Activated T-cell treated with anti-CD3 and anti-CD28 coated beads, Interleukin-2, amount 50 U/mL, for 4 hours (primary cell): ENCODE results near the gene MAST4. TPM values are rescaled to one million over a fixed set of nuclear protein-coding genes. Genes with fewer than 3 reads are reported as not detected.
A peak's percentile ranks its signal among the peaks of the same experiment; 100 is the strongest.
"Not testable (repeated sequence)": the region's sequence is repeated elsewhere in the genome, so short reads cannot be mapped to it uniquely, and the experiment has no call there.

ENCODE experiments used
- ATAC-seq, 2 donors: fragments of 200-7000 bp; cut with Tn5 transposase; one replicate each; pipeline ENCODE4 v1.10.0; 2021
- DNase-seq: peaks from one replicate; pipeline ENCODE4 v3.0.0-alpha.2; 2020
- H3K27me3 Mint-ChIP-seq: one replicate; pipeline ENCODE4 v1.8.0; 2021; ENCODE audit warnings: low read depth, mixed read lengths
- H3K36me3 Mint-ChIP-seq: one replicate; pipeline ENCODE4 v1.8.0; 2022; ENCODE audit warnings: mixed read lengths; ENCODE audit not compliant: insufficient read depth
- H3K4me1 Mint-ChIP-seq: one replicate; pipeline ENCODE4 v1.8.0; 2021; ENCODE audit warnings: low read depth, mixed read lengths
- H3K4me3 Mint-ChIP-seq: one replicate; pipeline ENCODE4 v1.8.0; 2021; ENCODE audit warnings: mild to moderate bottlenecking, moderate library complexity, mixed read lengths
- H3K9me3 Mint-ChIP-seq: one replicate; pipeline ENCODE4 v1.8.0; 2021; ENCODE audit warnings: mixed read lengths
- total RNA-seq, 3 donors: library from RNA; stranded (reverse); gene quantifications; one replicate each; pipeline ENCODE4 v1.2.1, GENCODE V29; 2021

MAST4 gene
- total RNA-seq, 3 donors from 2014 or later = 9.5 to 16.5 (median 15.5) TPM

DNA sequence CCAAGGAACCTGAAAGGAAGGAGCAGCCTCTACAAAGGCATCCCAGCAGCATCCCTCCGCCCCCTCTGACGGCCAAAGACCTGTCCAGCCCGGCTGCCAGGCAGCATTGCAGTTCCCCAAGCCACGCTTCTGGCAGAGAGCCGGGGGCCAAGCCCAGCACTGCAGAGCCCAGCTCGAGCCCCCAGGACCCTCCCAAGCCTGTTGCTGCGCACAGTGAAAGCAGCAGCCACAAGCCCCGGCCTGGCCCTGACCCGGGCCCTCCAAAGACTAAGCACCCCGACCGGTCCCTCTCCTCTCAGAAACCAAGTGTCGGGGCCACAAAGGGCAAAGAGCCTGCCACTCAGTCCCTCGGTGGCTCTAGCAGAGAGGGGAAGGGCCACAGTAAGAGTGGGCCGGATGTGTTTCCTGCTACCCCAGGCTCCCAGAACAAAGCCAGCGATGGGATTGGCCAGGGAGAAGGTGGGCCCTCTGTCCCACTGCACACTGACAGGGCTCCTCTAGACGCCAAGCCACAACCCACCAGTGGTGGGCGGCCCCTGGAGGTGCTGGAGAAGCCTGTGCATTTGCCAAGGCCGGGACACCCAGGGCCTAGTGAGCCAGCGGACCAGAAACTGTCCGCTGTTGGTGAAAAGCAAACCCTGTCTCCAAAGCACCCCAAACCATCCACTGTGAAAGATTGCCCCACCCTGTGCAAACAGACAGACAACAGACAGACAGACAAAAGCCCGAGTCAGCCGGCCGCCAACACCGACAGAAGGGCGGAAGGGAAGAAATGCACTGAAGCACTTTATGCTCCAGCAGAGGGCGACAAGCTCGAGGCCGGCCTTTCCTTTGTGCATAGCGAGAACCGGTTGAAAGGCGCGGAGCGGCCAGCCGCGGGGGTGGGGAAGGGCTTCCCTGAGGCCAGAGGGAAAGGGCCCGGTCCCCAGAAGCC lies 569.6 kb downstream of the MAST4 start:
- peaks cover 76% of the 10 kb centered on the region for H3K4me1 Mint-ChIP-seq
- peak overlapping the region; percentile 82 for H3K4me3 Mint-ChIP-seq
- H3K9me3 Mint-ChIP-seq = no peaks in the 10 kb centered on the region
- H3K36me3 Mint-ChIP-seq = peaks cover 25% of the 10 kb centered on the region
- H3K27me3 Mint-ChIP-seq = no peaks in the 10 kb centered on the region
- peak; percentile 65 for DNase-seq
- ATAC-seq = peak; percentile 79 to 82

DNA sequence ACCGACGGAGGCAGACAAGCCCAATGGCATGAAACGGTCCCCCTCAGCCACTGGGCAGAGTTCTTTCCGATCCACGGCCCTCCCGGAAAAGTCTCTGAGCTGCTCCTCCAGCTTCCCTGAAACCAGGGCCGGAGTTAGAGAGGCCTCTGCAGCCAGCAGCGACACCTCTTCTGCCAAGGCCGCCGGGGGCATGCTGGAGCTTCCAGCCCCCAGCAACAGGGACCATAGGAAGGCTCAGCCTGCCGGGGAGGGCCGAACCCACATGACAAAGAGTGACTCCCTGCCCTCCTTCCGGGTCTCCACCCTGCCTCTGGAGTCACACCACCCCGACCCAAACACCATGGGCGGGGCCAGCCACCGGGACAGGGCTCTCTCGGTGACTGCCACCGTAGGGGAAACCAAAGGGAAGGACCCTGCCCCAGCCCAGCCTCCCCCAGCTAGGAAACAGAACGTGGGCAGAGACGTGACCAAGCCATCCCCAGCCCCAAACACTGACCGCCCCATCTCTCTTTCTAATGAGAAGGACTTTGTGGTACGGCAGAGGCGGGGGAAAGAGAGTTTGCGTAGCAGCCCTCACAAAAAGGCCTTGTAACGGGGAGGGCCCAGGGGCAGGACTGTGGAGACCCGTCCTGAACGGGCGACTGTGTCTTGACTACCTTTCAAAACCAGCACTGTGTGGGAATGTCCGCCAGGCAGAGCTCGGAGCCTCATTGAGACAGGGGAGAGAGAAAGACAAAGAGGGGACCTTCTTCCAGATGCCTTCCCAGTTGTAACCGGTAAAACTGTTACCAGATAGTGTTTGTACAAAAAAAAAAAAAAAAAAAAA lies 570.5 kb downstream of the MAST4 start:
- peak; percentile 54 for DNase-seq
- peaks cover 67% of the 10 kb centered on the region for H3K4me1 Mint-ChIP-seq
- H3K9me3 Mint-ChIP-seq = no peaks in the 10 kb centered on the region
- ATAC-seq = peak; percentile 75 to 79
- peaks cover 25% of the 10 kb centered on the region for H3K36me3 Mint-ChIP-seq
- peak overlapping the region; percentile 82 for H3K4me3 Mint-ChIP-seq
- no peaks in the 10 kb centered on the region for H3K27me3 Mint-ChIP-seq

DNA sequence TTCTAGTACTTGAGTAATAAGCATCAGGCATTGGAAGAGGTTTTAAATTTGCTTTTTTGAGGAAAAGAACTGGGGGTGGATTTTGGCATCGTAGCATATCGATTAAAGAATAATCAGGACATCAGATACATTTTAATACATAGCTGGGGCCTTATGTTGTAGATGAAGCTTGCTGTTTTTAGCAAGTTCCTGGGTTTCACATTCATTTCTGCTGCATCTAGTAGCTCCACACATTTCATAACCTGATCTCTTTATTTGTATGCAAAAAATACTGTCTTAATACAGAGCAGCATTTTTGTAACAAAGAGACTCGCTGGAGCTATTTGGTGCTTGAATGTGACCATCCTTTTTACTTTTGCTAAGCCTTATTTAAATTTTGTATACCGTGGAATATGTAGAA lies 571.9 kb downstream of the MAST4 start:
- H3K27me3 Mint-ChIP-seq = no peaks in the 10 kb centered on the region
- peaks cover 53% of the 10 kb centered on the region for H3K4me1 Mint-ChIP-seq
- peaks cover 17% of the 10 kb centered on the region for H3K36me3 Mint-ChIP-seq
- H3K9me3 Mint-ChIP-seq = no peaks in the 10 kb centered on the region
- H3K4me3 Mint-ChIP-seq = peak overlapping the region; percentile 42
- DNase-seq (no peak), ATAC-seq (no peak)

DNA sequence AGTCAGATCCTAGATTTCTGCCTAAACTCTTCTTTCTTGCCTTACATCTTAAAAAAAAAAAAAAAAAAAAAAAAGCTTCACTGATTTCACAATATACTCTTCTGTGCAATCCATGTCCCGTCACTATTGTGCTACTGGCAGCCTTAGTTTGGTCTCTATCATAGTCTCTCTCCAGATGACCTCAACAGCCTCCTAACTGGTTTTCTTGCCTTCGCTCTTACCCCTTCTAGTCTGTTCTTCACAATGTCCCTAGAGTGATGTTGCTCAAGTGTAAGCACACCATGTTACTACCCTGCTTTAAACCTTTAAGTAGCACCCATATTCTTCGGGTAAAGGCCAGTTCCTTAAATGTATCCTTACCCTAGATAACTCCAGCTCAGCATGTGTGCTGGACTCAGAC lies 574.6 kb downstream of the MAST4 start:
- H3K4me1 Mint-ChIP-seq = peaks cover 32% of the 10 kb centered on the region

DNA sequence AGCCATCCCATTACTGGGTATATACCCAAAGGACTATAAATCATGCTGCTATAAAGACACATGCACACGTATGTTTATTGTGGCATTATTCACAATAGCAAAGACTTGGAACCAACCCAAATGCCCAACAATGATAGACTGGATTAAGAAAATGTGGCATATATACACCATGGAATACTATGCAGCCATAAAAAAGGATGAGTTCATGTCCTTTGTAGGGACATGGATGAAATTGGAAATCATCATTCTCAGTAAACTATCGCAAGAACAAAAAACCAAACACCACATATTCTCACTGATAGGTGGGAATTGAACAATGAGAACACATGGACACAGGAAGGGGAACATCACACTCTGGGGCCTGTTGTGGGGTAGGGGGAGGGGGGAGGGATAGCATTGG lies 577.2 kb downstream of the MAST4 start:
- not testable (repeated sequence) for H3K36me3 Mint-ChIP-seq, H3K27me3 Mint-ChIP-seq, H3K4me3 Mint-ChIP-seq, DNase-seq, ATAC-seq
- H3K9me3 Mint-ChIP-seq = peaks cover 27% of the 10 kb centered on the region
- H3K4me1 Mint-ChIP-seq = peaks cover 18% of the 10 kb centered on the region

More for the DNA sequence above, 574.6 kb downstream of the MAST4 start:
- Mint-ChIP-seq H3K4me3 (no peak overlapping the region), H3K36me3 (peaks cover 8% of the 10 kb centered on the region), H3K9me3 (peaks cover 8% of the 10 kb centered on the region), H3K27me3 (no peaks in the 10 kb centered on the region)
- ATAC-seq (no peak), DNase-seq (no peak)

DNA sequence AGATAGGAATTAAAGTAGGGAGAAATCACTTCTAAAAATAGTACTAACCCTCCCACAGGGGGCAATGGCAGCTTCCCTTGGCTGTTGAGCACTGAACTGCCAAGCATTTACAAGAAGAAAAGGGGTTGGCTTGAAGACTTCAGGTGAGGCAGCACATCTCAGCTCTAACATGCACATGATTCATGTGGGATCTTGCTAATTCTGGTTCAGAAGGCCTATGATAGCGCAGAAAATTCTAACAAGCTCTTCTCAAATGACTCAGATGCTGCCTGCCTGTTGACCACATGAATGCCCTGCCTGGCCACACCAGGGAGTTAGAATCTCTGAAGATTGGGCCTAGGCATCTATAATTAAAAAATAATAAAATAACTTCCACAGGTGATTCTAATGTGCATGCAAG lies 577.8 kb downstream of the MAST4 start:
- Mint-ChIP-seq H3K36me3 (peaks cover 10% of the 10 kb centered on the region), H3K4me1 (peaks cover 14% of the 10 kb centered on the region), H3K27me3 (no peaks in the 10 kb centered on the region), H3K4me3 (no peak overlapping the region), H3K9me3 (peaks cover 30% of the 10 kb centered on the region)
- DNase-seq = no peak
- ATAC-seq = no peak

DNA sequence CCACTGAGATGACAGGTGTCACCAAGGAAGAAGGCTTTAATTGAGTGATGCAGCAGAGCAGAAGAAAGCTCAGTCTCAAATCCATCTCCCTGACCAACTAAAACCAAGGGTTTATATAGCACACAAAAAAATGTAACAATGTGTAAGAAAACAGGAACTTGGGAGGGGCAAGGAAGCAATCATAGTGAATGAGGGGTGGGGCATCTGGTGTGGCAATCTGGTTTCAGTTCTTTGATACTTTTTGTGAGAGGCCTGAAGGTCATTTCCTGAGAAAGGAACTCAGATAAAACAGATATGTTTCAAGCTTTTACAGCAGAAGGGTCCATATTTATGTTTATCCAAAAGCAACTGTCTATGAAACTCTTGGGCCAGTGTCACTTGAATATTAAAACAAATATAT lies 580.7 kb downstream of the MAST4 start:
- no peak for ATAC-seq

DNA sequence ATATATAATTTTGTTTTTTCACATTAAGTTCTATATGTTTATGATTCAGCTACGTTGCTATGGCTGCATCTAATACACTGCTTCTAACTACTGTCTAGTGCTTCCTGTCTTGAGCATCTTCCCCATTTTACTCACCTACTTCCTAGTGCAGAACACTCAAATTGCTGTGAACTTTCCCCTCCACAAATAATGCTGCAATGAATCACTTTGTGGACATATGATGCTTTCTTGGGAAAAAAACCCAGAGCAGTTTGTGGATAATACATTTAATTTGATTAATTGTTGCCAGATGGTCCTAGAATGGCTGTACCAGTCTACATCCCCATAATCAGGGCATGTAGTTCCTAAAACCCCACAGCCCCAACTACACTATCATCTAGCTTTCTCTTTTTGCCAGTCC lies 581.9 kb downstream of the MAST4 start:
- Mint-ChIP-seq H3K9me3 (peaks cover 30% of the 10 kb centered on the region), H3K27me3 (no peaks in the 10 kb centered on the region), H3K4me3 (no peak overlapping the region), H3K4me1 (peaks cover 45% of the 10 kb centered on the region), H3K36me3 (peaks cover 10% of the 10 kb centered on the region)
- DNase-seq (no peak), ATAC-seq (no peak)

More for the DNA sequence above, 580.7 kb downstream of the MAST4 start:
- H3K4me1 Mint-ChIP-seq = peaks cover 35% of the 10 kb centered on the region
- no peaks in the 10 kb centered on the region for H3K27me3 Mint-ChIP-seq
- H3K9me3 Mint-ChIP-seq = peaks cover 30% of the 10 kb centered on the region
- H3K4me3 Mint-ChIP-seq = no peak overlapping the region
- DNase-seq = no peak
- peaks cover 10% of the 10 kb centered on the region for H3K36me3 Mint-ChIP-seq

DNA sequence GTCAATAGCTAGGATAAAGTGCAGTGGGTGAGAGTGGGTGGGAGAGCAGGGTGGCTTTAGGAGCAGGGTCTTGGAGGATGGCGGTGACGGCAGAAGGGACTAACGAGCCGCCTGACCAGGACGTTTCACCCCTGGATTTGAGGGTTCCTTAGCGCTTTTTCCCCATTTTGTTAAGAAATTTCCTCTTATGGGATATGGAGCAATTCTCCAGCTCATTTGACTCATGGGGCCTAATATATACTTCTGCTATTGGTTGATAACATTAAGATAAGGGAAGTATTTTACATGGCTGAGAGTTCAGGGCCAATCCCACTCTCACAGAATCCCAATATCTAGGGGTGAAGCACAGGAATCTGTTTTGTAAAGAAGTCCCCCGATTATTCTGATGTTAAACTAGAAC lies 582.8 kb downstream of the MAST4 start:
- Mint-ChIP-seq H3K36me3 (peaks cover 10% of the 10 kb centered on the region), H3K4me3 (no peak overlapping the region), H3K9me3 (peaks cover 30% of the 10 kb centered on the region), H3K4me1 (peaks cover 49% of the 10 kb centered on the region), H3K27me3 (no peaks in the 10 kb centered on the region)
- ATAC-seq = no peak
- no peak for DNase-seq

DNA sequence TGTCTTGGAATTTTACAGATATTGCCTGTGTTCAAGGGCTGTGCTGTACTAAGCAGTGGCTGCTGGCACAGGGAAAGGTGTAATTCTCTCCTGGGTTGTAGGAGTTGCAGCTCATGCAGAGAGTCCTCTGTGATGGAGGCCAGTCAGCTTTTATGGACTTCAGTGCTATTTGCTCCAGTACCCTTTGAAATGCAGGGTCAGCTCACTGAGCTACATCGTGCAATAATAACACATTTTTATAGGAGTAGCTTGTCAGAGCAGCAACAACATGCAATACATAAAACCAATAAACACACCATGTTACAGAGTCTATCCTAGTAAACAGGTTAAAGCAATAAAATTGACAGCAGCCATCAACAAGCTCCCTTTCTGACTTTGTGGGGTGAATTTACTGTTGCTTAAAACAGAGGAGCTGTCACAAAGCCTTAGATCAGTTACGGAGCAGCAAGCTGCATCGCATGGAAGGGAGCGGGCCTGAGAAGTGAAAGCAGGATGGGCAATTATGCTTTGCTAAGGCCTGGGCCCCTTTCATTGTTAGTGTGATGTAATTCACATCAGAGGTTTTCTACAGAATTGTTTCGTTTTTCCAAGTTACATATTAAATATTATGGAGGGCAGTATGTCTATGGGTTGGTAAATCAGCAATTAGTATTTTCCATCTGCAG lies 583.6 kb downstream of the MAST4 start:
- Mint-ChIP-seq H3K27me3 (no peaks in the 10 kb centered on the region), H3K4me1 (peaks cover 49% of the 10 kb centered on the region), H3K9me3 (peaks cover 30% of the 10 kb centered on the region), H3K36me3 (peaks cover 10% of the 10 kb centered on the region), H3K4me3 (no peak overlapping the region)
- ATAC-seq = no peak
- no peak for DNase-seq

DNA sequence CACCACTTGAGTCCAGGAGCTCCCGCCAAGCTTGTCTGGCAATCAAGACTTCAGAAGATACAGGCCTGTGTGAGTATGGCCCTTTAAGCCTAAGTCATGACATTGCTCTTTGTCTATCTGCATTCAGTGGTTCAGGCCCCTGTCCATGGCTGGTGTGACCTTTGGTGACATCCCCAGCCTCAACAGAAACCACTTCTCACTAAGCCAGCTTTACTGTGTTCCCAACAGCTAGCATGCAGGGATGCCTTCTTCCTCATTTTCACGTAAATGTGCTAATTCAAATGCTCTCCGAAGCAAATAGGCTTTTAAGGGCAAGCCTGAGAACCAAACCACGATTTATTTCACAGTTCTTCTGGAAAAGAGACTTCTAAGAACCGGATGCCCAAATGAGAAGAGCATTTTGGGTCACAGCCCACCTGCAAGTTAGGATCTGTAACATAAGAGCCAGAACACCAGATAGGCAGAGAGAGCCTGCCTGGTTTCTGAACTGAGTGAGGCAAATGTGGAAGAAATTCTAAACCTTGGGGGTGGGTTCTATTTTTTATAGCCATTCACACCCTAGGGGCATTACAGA lies 585.5 kb downstream of the MAST4 start:
- H3K4me3 Mint-ChIP-seq = no peak overlapping the region
- peaks cover 15% of the 10 kb centered on the region for H3K9me3 Mint-ChIP-seq
- H3K4me1 Mint-ChIP-seq = peaks cover 56% of the 10 kb centered on the region
- H3K36me3 Mint-ChIP-seq = peaks cover 6% of the 10 kb centered on the region
- H3K27me3 Mint-ChIP-seq = no peaks in the 10 kb centered on the region
- no peak for ATAC-seq
- no peak for DNase-seq

DNA sequence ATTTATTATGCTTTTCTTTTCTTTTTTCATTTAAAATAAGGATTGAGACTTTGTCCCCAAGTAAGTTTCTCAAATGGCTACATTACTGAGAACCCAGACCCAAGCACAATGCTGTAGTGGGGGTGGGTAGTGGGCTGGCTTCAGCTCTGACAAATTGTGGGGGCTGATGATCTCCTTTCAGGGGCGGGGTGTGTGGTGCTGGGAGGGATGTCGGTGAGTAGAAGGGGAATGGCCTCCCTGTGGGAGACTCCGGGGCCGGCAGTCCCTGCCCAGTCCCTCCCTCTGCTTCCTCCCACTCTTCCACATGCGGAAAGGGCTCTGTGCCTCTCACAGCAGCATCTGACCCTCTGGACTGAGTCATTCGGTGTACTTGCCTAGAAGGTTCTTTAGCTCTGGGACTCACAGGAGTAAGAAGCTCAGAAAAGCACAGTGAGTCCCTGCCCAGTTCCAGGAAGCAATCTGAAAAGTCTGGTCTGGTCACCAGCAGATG lies 586.2 kb downstream of the MAST4 start:
- no peak for DNase-seq
- Mint-ChIP-seq H3K4me3 (no peak overlapping the region), H3K4me1 (peaks cover 61% of the 10 kb centered on the region)

DNA sequence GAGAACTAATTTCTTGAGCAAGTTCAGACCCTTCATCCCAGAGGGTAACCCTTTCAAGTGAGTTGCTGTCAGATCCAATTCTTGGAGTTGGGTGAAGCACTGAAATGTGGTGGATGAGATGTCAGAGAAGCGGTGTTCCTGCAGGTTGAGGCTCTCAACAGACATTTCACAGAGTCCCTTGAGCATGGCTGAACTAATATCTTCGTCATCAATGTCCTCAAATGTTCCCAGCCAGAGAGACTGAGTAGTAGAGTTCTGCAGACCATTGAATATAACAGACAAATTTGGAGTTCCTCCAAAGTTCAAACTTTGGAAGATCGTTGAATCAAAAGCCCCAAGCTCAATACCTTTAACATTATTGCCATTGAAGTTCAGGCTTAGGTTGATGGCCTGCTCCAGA lies 587.7 kb downstream of the MAST4 start:
- H3K9me3 Mint-ChIP-seq = no peaks in the 10 kb centered on the region
- no peaks in the 10 kb centered on the region for H3K36me3 Mint-ChIP-seq
- H3K4me1 Mint-ChIP-seq = peaks cover 67% of the 10 kb centered on the region
- no peaks in the 10 kb centered on the region for H3K27me3 Mint-ChIP-seq
- H3K4me3 Mint-ChIP-seq = no peak overlapping the region
- no peak for ATAC-seq
- DNase-seq = no peak

More for the DNA sequence above, 586.2 kb downstream of the MAST4 start:
- peak in 1 of 2 donors; percentile 46 for ATAC-seq
- Mint-ChIP-seq H3K36me3 (peaks cover 5% of the 10 kb centered on the region), H3K27me3 (no peaks in the 10 kb centered on the region), H3K9me3 (peaks cover 9% of the 10 kb centered on the region)
